Measurements from ENCODE around the gene BMPR1B. TPM values are rescaled to one million over a fixed set of nuclear protein-coding genes. Genes with fewer than 3 reads are reported as not detected.
"Not testable (repeated sequence)": the region's sequence is repeated elsewhere in the genome, so short reads cannot be mapped to it uniquely, and the experiment has no call there.

The BMPR1B gene
- total and polyA plus RNA-seq, 7 donors, result 0.07 to 2.2 (median 1.8) TPM; not detected in 2

DNA sequence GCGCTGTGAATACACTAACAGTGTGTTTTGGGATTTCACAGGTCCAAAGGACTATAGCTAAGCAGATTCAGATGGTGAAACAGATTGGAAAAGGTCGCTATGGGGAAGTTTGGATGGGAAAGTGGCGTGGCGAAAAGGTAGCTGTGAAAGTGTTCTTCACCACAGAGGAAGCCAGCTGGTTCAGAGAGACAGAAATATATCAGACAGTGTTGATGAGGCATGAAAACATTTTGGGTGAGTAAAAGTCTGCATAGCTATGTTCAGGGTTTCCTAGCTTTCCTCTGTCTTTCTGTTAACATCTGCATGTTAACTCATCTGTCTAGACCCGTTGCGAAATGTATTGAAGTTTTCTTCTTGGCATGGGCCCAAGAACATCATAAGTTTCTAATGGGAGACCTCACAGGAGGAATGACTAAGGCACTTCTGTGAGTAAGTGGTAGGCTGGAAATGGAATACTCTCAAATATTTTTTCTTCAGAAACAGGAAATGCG lies 372.1 kb downstream of the BMPR1B start:
- Histone ChIP-seq H3K9me3 (peaks cover 0 to 2% (median 0%) of the 10 kb centered on the region in 4 donors), H3K4me1 (no peaks in the 10 kb centered on the region), H3K36me3 (no peaks in the 10 kb centered on the region), H3K27me3 (no peaks in the 10 kb centered on the region), H3K4me3 (no peak overlapping the region), H3K27ac (peak overlapping the region in 1 of 4 donors; percentile 17)
- no peak for TF ChIP-seq EP300 (IDR thresholded peaks at IDR 0.05)
- peak in 2 of 4 donors; percentile 30 to 54 for TF ChIP-seq POLR2AphosphoS5 (IDR thresholded peaks at IDR 0.05)
- no peak for TF ChIP-seq CTCF (IDR thresholded peaks at IDR 0.05)
- DNase-seq, result no peak
- intact Hi-C loops (cut with DNase I), result loop anchor here (10.0 kb wide), 1 partner anchor 825 kb away; no protein-coding TSS in a partner anchor
- WGBS, 2 donors, result 43 to 63% methylated on average over 7 of the region's 7 CpGs

DNA sequence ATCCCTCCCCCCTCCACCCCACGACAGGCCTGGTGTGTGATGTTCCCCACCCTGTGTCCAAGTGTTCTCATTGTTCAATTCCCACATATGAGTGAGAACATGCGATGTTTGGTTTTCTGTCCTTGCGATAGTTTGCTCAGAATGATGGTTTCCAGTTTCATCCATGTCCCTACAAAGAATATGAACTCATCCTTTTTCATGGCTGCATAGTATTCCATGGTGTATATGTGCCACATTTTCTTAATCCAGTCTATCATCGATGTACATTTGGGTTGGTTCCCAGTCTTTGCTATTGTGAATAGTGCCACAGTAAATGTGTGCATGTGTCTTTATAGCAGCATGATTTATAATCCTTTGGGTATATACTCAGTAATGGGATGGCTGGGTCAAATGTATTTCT lies 376.3 kb downstream of the BMPR1B start:
- 97 to 98% methylated on average over 4 of the region's 4 CpGs for WGBS, 2 donors
- H3K36me3 ChIP-seq; H3K9me3 ChIP-seq; DNase-seq; H3K27me3 ChIP-seq; H3K4me3 ChIP-seq; H3K4me1 ChIP-seq; H3K27ac ChIP-seq; intact Hi-C loops (cut with DNase I): not testable (repeated sequence)

DNA sequence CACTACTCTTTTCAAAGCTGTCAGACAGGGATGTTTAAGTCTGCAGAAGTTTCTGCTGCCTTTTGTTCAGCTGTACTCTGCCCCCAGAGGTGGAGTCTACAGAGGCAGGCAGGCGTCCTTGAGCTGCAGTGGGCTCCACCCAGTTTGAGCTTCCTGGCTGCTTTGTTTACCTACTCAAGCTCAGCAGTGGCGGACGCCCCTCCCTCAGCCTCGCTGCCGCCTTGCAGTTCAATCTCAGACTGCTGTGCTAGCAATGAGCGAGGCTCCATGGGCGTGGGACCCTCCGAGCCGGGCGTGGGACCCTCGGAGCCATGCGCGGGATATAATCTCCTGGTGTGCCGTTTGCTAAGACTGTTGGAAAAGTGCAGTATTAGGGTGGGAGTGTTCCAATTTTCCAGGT lies 381.7 kb downstream of the BMPR1B start:
- H3K27ac ChIP-seq; H3K4me1 ChIP-seq; H3K4me3 ChIP-seq; DNase-seq; H3K9me3 ChIP-seq; intact Hi-C loops (cut with DNase I); H3K27me3 ChIP-seq; H3K36me3 ChIP-seq: not testable (repeated sequence)
- WGBS, 2 donors, result 71 to 86% methylated on average over 14 of the region's 14 CpGs

DNA sequence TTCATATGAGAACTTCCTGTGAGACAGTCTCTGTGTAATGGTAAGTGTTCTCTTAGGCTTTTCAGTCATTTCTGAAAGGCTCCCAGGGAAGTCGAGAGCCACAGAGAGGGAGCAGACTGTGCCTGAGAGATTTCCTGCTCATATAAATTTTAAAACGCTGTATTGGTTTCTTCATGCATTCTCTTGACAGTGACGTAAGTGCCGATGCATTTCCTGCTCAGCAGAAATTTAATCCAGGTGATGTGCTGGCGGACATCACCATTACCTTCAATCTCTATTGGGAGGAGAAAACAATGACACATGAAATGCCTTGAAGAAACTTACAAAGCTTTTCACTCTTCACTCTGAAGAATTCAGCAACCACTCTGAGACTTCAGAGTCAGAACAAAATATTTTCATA lies 383.6 kb downstream of the BMPR1B start:
- DNase-seq, result no peak
- no peaks in the 10 kb centered on the region for H3K27me3 ChIP-seq
- H3K4me1 ChIP-seq, result no peaks in the 10 kb centered on the region
- WGBS, 2 donors, result 82 to 89% methylated on average over 5 of the region's 5 CpGs
- no peak overlapping the region for H3K27ac ChIP-seq
- no peak for TF ChIP-seq POLR2AphosphoS5 (IDR thresholded peaks at IDR 0.05)
- no peak for TF ChIP-seq POLR2A (IDR thresholded peaks at IDR 0.05)
- TF ChIP-seq EP300 (IDR thresholded peaks at IDR 0.05), result no peak
- TF ChIP-seq CTCF (IDR thresholded peaks at IDR 0.05), result no peak
- peaks cover 0 to 4% (median 0%) of the 10 kb centered on the region in 4 donors for H3K9me3 ChIP-seq
- H3K36me3 ChIP-seq, result no peaks in the 10 kb centered on the region
- no peak overlapping the region for H3K4me3 ChIP-seq
- intact Hi-C loops (cut with DNase I), result no loop called here

- Histone ChIP-seq H3K4me1 (no peaks in the 10 kb centered on the region), H3K27ac (no peak overlapping the region), H3K4me3 (no peak overlapping the region), H3K27me3 (no peaks in the 10 kb centered on the region), H3K9me3 (peaks cover 0 to 4% (median 0%) of the 10 kb centered on the region in 4 donors), H3K36me3 (no peaks in the 10 kb centered on the region)
- intact Hi-C loops (cut with DNase I), result no loop called here
- DNase-seq, result no peak
- TF ChIP-seq POLR2AphosphoS5 (IDR thresholded peaks at IDR 0.05) (no peak), EP300 (IDR thresholded peaks at IDR 0.05) (no peak), CTCF (IDR thresholded peaks at IDR 0.05) (no peak), POLR2A (IDR thresholded peaks at IDR 0.05) (no peak)
- WGBS, 2 donors, result 41 to 62% methylated on average over 4 of the region's 4 CpGs
Observed at GRCh38 chr4:95142932-95143331, 385.2 kb downstream of the BMPR1B start.

- H3K27me3 ChIP-seq, result no peaks in the 10 kb centered on the region
- 95% methylated on average over 3 of the region's 3 CpGs for WGBS, 2 donors
- no peak for TF ChIP-seq CTCF (IDR thresholded peaks at IDR 0.05)
- TF ChIP-seq POLR2A (IDR thresholded peaks at IDR 0.05), result no peak
- TF ChIP-seq POLR2AphosphoS5 (IDR thresholded peaks at IDR 0.05), result no peak
- TF ChIP-seq EP300 (IDR thresholded peaks at IDR 0.05), result no peak
- no peaks in the 10 kb centered on the region for H3K9me3 ChIP-seq
- intact Hi-C loops (cut with DNase I), result no loop called here
- H3K27ac ChIP-seq, result no peak overlapping the region
- no peak for DNase-seq
- H3K36me3 ChIP-seq, result no peaks in the 10 kb centered on the region
- H3K4me1 ChIP-seq, result no peaks in the 10 kb centered on the region
- no peak overlapping the region for H3K4me3 ChIP-seq
Observed at GRCh38 chr4:95151255-95151654, 393.5 kb downstream of the BMPR1B start.
